Tibial nerve (tissue), 4 donors: ENCODE measurements around the gene CLDN9.

ENCODE experiments used
- CTCF ChIP-seq, 5 experiments: fragments of 200-600 bp in 3 of 5; fragments of 450-650 bp in 2 of 5; sonication (generic) in 3 of 5; IDR thresholded peaks; one replicate each; pipeline ENCODE4 v1.5.1; 2016 to 2019; ENCODE audit warnings: antibody characterized with exemption in 5 of 5, mild to moderate bottlenecking in 3 of 5, moderate library complexity in 2 of 5
- EP300 ChIP-seq, 2 donors: sonication (generic); formaldehyde crosslinking; IDR thresholded peaks; one replicate each; pipeline ENCODE4 v1.6.1; 2017; ENCODE audit warnings: antibody characterized with exemption in 2 of 2, mild to moderate bottlenecking in 1 of 2

- TF ChIP-seq EP300 (IDR thresholded peaks at IDR 0.05), result no peak
- no peak for TF ChIP-seq CTCF (IDR thresholded peaks at IDR 0.05)
These were observed 38.2 kb upstream of the CLDN9 start for GRCh38 chr16:2974319-2975056.
